Activated naive CD8-positive, alpha-beta T cell treated with anti-CD3 and anti-CD28 coated beads, Interleukin-2, amount 50 U/mL, for 24 hours (primary cell): ENCODE data around the gene HCK.

Experiments
- ATAC-seq: fragments of 150-1000 bp; cut with Tn5 transposase; one replicate; pipeline ENCODE4 v1.10.0; 2021
- DNase-seq: peaks from one replicate; pipeline ENCODE4 v3.0.0; 2021
- H3K27ac Mint-ChIP-seq: one replicate; pipeline ENCODE4 v1.8.0; 2021; ENCODE audit warnings: mild to moderate bottlenecking, mixed read lengths
- H3K27me3 Mint-ChIP-seq: one replicate; pipeline ENCODE4 v1.8.0; 2021; ENCODE audit warnings: mixed read lengths
- H3K36me3 Mint-ChIP-seq: one replicate; pipeline ENCODE4 v1.8.0; 2021; ENCODE audit warnings: low read depth, mixed read lengths
- H3K4me1 Mint-ChIP-seq: one replicate; pipeline ENCODE4 v1.8.0; 2021; ENCODE audit warnings: mixed read lengths
- H3K4me3 Mint-ChIP-seq: one replicate; pipeline ENCODE4 v1.8.0; 2021; ENCODE audit warnings: mild to moderate bottlenecking, moderate library complexity, mixed read lengths
- H3K9me3 Mint-ChIP-seq: one replicate; pipeline ENCODE4 v1.8.0; 2021; ENCODE audit warnings: mixed read lengths

The HCK gene

DNA sequence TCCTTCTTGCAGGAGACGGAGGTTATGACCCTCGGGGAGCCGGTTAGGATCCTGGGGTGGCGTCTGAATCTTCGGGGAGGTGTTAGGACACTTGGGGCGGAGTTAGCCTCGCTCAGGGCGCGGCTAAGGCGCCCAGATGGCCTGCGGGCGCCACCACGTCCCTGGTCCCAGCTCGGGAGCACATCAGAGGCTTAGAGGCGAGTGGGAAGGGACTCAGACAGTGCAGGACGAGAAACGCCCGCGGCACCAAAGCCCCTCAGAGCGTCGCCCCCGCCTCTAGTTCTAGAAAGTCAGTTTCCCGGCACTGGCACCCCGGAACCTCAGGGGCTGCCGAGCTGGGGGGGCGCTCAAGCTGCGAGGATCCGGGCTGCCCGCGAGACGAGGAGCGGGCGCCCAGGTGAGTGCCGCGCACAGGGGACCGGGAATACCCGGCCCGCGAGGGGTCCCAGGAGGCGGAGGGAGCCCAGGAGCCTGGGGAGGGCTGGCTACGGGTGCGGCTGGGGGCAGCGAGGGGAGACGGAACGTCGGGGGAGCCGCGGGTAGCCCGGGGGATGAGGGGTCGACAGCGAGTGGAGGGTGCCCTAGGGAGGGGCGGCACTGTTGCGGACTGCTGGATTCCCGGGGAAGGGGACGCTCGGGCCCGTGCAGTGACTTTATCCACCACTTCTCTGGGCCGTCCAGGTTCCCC lies at the start of gene HCK:
Gene HCK (plus strand): TSS at position 153 of the 688 bp plus-strand sequence.
- peaks cover 13% of the 10 kb centered on the region for H3K4me1 Mint-ChIP-seq
- H3K4me3 Mint-ChIP-seq, result peak within 1 kb of the TSS; percentile 66
- DNase-seq (no peak), ATAC-seq (peak; percentile 57)
- H3K9me3 Mint-ChIP-seq, result no peaks in the 10 kb centered on the region
- peaks cover 62% of the 10 kb centered on the region for H3K27me3 Mint-ChIP-seq
- H3K36me3 Mint-ChIP-seq, result no peaks in the 10 kb centered on the region
- no peak within 1 kb of the TSS for H3K27ac Mint-ChIP-seq

DNA sequence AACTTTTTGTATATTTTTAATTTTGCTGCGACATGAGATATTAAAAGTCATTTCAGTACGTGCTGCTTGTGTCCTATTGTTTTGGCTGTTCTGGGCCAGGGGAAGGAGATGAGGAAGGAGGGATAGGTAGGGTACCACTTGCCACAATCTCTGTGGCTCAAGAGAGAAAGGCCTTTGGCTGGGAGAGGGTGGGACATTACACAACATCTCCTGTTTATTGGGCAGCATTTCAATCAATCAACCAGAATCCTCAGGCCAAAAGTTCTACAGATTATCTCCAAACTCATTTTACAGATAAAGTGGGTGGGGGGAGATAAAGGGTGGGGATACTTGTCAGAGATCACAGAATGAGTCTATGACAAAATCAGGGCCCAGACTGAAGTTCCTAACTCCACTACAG lies 48.7 kb upstream of the HCK start:
- no peak for ATAC-seq
- Mint-ChIP-seq H3K4me1 (no peaks in the 10 kb centered on the region), H3K36me3 (no peaks in the 10 kb centered on the region), H3K27ac (no peak overlapping the region), H3K4me3 (no peak overlapping the region), H3K9me3 (no peaks in the 10 kb centered on the region), H3K27me3 (peaks cover 8% of the 10 kb centered on the region)
- no peak for DNase-seq

DNA sequence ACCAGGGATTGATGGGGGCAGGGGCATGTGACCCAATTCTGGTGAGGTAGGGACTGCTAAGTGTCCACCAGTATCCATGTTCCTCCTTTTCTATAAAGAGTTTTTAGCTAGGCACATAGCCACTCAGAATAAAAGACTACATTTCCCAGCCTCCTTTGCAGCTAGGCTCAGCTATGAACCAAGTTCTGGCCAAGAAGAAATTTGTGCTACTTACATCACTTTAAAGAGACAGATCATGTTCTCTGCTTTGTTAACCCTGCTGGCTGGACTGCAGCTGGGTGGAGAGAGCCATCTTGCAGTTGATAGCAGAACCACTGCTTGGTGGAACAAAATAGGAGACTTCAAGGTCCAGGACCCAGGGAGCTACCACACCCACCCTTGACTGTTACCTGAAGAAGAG lies 47.1 kb upstream of the HCK start:
- no peak for DNase-seq
- Mint-ChIP-seq H3K4me3 (no peak overlapping the region), H3K9me3 (no peaks in the 10 kb centered on the region), H3K27ac (no peak overlapping the region), H3K27me3 (peaks cover 8% of the 10 kb centered on the region), H3K36me3 (no peaks in the 10 kb centered on the region), H3K4me1 (no peaks in the 10 kb centered on the region)
- no peak for ATAC-seq

DNA sequence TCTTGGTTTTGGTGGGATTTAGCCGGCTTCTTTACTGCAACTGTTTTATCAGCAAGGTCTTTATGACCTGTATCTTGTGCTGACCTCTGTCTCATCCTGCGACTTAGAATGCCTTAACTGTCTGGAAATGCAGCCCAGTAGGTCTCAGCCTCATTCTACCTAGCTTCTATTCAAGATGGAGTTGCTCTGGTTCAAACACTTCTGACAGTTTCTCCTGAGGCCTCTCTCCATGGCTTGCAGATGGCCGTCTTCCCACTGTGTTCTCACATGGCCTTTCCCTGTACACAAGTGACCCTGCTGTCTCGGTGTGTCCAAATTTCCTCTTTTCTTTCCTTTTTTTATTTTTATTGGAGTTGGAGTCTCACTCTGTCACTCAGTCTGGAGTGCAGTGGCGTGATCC lies 46.0 kb upstream of the HCK start:
- Mint-ChIP-seq H3K9me3 (no peaks in the 10 kb centered on the region), H3K4me1 (no peaks in the 10 kb centered on the region), H3K36me3 (no peaks in the 10 kb centered on the region), H3K4me3 (no peak overlapping the region), H3K27me3 (peaks cover 8% of the 10 kb centered on the region), H3K27ac (no peak overlapping the region)
- ATAC-seq (no peak), DNase-seq (no peak)

DNA sequence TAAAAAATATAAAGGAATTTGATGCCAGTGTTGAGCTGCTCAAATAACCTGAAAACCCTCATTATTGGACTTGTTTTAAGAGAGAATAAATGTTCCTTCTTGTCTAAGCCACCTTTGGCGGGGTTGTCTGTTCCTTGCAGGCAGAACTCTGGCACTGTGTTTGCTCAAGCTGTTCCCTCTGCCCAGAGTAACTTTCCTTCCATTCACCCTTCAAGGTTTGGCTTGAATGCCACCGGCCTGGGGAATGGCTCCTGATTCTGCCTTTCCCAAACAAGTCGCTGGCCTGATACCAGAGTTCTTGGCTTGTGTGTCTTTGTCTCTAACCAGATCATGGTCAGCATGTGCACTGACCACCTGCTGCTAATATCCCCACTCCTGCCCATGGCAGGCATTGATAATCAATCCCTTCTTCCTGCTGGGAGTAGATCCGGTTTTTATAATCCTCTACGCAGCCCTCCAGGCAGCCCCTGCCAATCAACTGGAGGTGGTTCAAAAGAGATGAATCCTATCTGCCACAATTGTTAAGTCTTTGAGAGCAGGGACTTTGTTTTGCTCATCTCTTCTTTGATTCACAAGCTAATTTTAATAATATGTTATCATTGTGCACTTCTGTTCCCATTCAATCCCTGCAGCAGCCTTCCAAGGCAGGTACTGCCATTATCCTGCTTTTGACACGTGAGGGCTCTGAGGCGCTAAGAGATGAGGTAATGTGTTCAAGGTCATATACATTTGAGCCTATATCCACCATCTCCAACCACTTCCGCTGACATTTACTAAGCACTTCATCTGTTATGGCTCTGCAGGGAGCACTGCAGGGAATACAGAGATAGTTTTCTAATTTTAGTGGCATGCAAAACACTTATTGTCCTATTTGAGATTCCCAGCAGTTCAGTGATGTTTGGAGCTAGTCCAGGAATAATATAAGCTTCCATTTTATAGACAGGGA lies 44.9 kb upstream of the HCK start:
- Mint-ChIP-seq H3K27me3 (peaks cover 13% of the 10 kb centered on the region), H3K36me3 (no peaks in the 10 kb centered on the region), H3K4me1 (no peaks in the 10 kb centered on the region), H3K4me3 (no peak overlapping the region), H3K27ac (no peak overlapping the region), H3K9me3 (no peaks in the 10 kb centered on the region)
- ATAC-seq (no peak), DNase-seq (no peak)

DNA sequence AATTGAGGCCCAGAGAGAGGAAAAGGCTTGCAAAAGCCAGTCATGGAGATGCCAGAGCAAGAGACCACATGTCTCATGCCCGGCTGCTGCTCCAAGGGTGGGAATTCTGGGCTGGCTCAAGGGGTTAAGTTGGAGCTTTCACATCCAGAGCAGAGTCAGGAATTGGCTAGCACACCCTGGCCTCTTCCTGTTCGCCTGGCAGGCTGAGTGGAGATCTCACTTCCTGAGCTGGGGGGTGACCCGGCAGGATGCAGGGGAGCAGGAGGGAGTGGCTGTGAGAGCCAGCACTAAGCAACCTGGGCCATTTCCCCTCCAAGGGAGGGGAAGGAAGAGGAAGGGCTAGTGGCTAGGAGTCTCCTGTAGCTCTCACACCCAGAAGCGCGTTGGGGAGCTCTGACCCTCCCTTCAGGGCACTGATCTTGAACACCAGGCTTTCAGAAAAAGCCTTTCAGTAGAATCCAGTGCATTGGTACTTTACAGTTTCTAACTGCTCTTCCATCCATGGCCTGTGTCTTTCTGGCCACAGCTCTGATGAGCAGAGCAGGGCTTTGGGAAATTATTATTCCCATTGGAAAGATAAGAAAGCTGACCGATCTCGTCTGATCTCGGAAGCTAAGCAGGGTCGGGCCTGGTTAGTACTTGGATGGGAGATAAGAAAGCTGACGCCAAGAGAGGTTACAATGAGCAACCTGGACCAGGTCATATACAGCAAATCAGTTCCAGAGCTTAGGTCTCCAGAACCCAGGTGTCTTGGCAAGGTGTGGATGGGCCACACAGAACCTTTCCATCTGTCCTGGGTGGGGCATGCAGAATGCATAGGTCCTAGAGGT lies 44.0 kb upstream of the HCK start:
- no peaks in the 10 kb centered on the region for H3K9me3 Mint-ChIP-seq
- H3K27me3 Mint-ChIP-seq, result peaks cover 13% of the 10 kb centered on the region
- ATAC-seq, result no peak
- no peak overlapping the region for H3K4me3 Mint-ChIP-seq
- H3K4me1 Mint-ChIP-seq, result no peaks in the 10 kb centered on the region
- no peak overlapping the region for H3K27ac Mint-ChIP-seq
- no peak for DNase-seq
- H3K36me3 Mint-ChIP-seq, result no peaks in the 10 kb centered on the region

DNA sequence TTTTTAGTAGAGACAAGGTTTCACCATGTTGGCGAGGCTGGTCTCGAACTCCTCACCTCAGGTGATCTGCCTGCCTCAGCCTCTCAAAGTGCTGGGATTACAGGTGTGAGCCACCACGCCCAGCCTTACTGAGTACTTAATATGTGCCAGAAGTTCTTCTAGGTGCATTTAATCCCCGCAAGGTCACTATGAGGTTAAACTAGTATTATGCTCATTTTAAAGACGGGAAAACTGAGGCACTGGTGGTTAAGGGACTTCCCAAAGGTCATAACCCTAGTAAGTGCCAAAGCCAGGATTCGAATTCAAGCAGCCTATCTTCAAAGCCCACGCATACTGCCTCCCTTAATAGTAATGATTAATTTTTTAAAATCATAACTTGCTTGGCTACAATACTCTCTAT lies 42.5 kb upstream of the HCK start:
- ATAC-seq, result no peak
- no peaks in the 10 kb centered on the region for H3K36me3 Mint-ChIP-seq
- DNase-seq, result no peak
- no peaks in the 10 kb centered on the region for H3K4me1 Mint-ChIP-seq
- H3K4me3 Mint-ChIP-seq, result no peak overlapping the region
- H3K9me3 Mint-ChIP-seq, result no peaks in the 10 kb centered on the region
- no peak overlapping the region for H3K27ac Mint-ChIP-seq
- peaks cover 13% of the 10 kb centered on the region for H3K27me3 Mint-ChIP-seq

DNA sequence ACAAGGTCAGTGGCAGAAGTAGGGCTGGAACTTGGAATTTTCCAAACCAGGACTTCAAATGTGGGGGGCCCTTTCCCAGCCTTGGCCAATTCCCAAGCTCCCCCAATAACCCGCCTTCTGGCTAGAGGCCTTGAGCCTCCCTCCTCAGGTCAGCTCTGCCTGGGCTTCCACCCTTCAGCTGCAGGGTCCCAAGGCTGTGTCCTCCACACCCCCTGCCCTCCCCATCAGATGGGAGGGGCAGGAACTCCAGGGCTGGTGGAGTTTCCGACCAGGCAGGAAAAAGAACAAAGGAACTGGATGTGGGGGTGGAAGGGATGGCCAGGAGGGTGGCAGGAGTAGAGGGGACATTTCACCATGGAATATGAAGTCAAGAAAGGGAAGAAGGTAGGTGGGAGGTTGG lies 41.9 kb upstream of the HCK start, which contains the start of gene CCM2L:
Gene CCM2L (plus strand): TSS at position 338 of the 400 bp plus-strand sequence. CDS start 17 bp downstream, at position 355.
- H3K4me1 Mint-ChIP-seq, result no peaks in the 10 kb centered on the region
- peaks cover 14% of the 10 kb centered on the region for H3K27me3 Mint-ChIP-seq
- no peak within 1 kb of the TSS for H3K27ac Mint-ChIP-seq
- H3K36me3 Mint-ChIP-seq, result no peaks in the 10 kb centered on the region
- DNase-seq (no peak), ATAC-seq (no peak)
- H3K4me3 Mint-ChIP-seq, result no peak within 1 kb of the TSS
- no peaks in the 10 kb centered on the region for H3K9me3 Mint-ChIP-seq

DNA sequence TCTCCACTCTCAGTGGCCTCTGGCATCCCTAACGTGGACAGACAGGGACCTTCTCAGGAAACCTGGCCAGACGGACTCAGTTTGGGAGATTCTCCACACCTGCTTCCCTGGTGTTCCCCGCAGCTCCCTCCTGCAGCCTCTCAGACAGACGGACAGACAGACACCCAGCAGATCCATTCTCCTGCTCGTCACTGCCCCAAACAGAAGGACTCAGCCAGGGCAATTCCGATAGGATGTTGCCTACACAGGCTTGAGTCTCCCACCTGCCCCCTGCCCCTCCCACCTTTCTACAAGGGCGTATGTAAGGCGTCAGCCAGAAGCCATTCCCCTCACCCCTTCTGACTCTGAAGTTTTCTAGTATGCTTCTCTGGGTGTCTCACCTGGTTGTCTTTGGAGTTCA lies 41.4 kb upstream of the HCK start:
- Mint-ChIP-seq H3K27me3 (peaks cover 20% of the 10 kb centered on the region), H3K4me3 (no peak overlapping the region), H3K9me3 (no peaks in the 10 kb centered on the region), H3K4me1 (no peaks in the 10 kb centered on the region), H3K36me3 (no peaks in the 10 kb centered on the region), H3K27ac (no peak overlapping the region)
- ATAC-seq (no peak), DNase-seq (no peak)

DNA sequence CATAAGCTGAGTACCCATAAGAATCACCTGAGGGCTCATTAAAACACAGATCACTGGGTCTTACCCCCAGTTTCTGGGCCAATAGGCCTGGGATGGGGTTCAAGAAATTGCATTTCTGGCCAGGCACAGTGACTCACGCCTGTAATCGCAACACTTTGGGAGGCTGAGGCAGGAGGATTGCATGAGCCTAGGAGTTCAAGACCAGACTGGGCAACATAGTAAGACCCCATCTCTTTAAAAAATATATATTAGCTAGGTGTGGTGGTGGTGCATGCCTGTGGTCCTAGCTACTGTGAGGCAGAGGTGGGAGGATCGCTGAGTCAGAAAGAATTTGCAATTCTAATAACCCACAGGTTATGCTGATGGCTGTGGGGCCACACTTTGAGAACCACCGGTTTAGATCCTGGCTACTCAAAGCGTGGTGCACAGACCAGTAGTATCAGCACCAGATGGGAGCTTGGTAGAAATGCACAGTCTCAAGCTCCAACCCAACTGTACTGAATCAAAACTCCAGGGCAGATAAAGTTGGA lies 39.8 kb upstream of the HCK start:
- DNase-seq, result no peak

DNA sequence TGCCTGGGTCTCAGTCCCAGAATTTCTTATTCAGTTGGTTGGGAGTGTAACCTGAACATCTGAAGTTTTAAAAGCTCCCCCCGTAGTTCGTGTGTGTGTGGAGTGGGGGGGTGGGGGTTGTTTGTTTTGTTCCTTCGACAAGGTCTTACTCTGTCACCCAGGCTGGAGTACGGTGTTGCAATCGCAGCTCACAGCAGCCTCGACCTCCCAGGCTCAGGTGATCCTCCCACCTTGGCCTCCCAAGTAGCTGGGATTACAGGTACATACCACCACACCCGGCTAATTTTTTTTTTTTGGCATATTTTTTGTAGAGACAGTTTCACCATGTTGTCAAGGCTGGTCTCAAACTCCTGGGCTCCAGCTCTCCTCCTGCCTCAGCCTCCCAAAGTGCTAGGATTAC lies 38.7 kb upstream of the HCK start:
- no peak for ATAC-seq
- H3K36me3 Mint-ChIP-seq, result no peaks in the 10 kb centered on the region
- DNase-seq, result no peak
- H3K27ac Mint-ChIP-seq, result no peak overlapping the region
- peaks cover 7% of the 10 kb centered on the region for H3K4me1 Mint-ChIP-seq
- peaks cover 30% of the 10 kb centered on the region for H3K27me3 Mint-ChIP-seq
- H3K4me3 Mint-ChIP-seq, result no peak overlapping the region
- no peaks in the 10 kb centered on the region for H3K9me3 Mint-ChIP-seq

More for the DNA sequence above, 39.8 kb upstream of the HCK start:
- ATAC-seq, result no peak
- Mint-ChIP-seq H3K36me3 (no peaks in the 10 kb centered on the region), H3K4me1 (no peaks in the 10 kb centered on the region), H3K9me3 (no peaks in the 10 kb centered on the region), H3K4me3 (no peak overlapping the region), H3K27ac (no peak overlapping the region), H3K27me3 (peaks cover 25% of the 10 kb centered on the region)

DNA sequence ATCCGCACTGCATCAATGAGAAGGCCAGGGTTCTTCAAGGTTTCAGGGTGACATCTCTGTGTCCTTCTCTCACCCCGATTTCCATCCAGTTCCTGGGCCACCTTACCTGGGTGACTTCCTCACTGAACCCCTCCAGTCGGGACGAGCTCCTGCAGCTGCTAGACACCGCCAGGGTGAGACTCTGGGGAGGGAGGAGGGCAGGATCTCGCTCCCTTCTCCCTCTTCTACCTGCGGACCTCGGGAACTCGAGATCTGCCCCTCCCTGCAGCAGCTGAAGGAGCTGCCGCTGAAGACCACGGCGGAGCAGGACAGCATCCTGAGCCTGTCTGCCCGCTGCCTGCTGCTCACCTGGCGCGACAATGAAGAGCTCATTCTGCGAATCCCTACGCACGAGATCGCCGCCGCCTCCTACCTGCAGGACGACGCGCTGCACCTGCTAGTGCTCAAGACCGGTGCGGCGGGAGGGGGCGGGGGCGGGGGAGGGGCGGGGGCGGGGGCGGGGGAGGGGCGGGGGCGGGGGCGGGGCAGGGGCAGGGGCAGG lies 34.3 kb upstream of the HCK start:
- ATAC-seq (no peak), DNase-seq (no peak)
- Mint-ChIP-seq H3K9me3 (no peaks in the 10 kb centered on the region), H3K4me1 (peaks cover 19% of the 10 kb centered on the region), H3K27ac (no peak overlapping the region), H3K27me3 (peaks cover 61% of the 10 kb centered on the region), H3K36me3 (no peaks in the 10 kb centered on the region), H3K4me3 (peak overlapping the region; percentile 66)

DNA sequence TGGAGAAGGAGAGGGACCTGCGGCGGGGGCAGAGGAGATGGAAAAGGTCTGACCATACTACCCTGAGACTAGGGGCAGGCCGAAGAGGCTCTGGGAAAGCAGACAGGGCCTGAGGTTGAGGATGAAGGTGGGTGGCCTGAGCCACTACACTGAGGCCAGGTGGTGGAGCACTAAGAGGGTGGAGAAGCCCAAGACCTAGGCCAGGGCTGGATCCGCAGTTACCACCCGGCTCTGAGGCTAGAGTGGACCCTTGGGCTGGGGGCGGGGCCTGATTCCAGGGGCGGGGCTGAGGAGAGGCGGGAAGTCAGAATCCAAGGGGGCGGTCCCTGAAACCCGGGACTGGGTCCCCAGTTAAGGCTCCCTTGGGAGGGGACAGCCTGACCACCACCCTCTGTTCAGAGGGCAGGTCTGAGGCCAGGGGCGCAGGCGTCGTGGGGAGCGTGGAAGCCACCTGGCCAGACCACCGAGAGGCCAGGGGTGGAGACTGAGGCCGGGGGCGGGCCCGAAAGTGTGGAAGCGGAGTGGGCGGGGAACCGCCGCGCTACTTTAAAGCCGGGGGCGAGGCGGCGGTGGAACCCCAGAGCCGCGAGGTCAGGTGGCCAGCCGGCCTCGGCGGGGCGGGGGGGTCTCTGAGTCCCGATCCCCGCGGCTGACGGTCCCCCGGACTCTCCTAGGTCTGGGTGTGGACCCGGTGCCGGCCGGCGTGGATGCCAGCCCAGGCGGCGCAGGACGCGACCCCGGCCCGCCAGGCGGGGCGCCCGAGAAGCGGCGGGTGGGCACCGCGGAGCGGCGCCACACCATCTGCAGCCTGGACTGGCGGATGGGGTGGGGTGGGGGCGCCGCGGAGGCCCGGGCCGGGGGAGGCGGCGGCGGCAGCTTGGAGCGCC lies 33.5 kb upstream of the HCK start:
- H3K4me1 Mint-ChIP-seq, result peaks cover 19% of the 10 kb centered on the region
- no peaks in the 10 kb centered on the region for H3K9me3 Mint-ChIP-seq
- DNase-seq (peak; percentile 64), ATAC-seq (peak; percentile 62)
- H3K4me3 Mint-ChIP-seq, result peak overlapping the region; percentile 66
- no peak overlapping the region for H3K27ac Mint-ChIP-seq
- peaks cover 67% of the 10 kb centered on the region for H3K27me3 Mint-ChIP-seq
- no peaks in the 10 kb centered on the region for H3K36me3 Mint-ChIP-seq
